Measurements from ENCODE around the gene RHOF.

- no peak for TF ChIP-seq POLR2AphosphoS5 (IDR thresholded peaks at IDR 0.05)
- no peak for TF ChIP-seq CTCF (IDR thresholded peaks at IDR 0.05)
Measured at GRCh38 chr12:121798787-121799155, 5.3 kb upstream of the RHOF start.

Measured in prostate gland (tissue), 2 donors.